Stimulated activated CD4-positive, alpha-beta T cell treated with anti-CD3 and anti-CD28 coated beads, Interleukin-4, amount 100 ng/mL, for 1 hour (primary cell): ENCODE results near the gene HSF5.
"Not testable (repeated sequence)": the region's sequence is repeated elsewhere in the genome, so short reads cannot be mapped to it uniquely, and the experiment has no call there.

ENCODE experiments used
- DNase-seq: peaks from one replicate; pipeline ENCODE4 v3.0.0-alpha.2; 2020

The HSF5 gene

DNA sequence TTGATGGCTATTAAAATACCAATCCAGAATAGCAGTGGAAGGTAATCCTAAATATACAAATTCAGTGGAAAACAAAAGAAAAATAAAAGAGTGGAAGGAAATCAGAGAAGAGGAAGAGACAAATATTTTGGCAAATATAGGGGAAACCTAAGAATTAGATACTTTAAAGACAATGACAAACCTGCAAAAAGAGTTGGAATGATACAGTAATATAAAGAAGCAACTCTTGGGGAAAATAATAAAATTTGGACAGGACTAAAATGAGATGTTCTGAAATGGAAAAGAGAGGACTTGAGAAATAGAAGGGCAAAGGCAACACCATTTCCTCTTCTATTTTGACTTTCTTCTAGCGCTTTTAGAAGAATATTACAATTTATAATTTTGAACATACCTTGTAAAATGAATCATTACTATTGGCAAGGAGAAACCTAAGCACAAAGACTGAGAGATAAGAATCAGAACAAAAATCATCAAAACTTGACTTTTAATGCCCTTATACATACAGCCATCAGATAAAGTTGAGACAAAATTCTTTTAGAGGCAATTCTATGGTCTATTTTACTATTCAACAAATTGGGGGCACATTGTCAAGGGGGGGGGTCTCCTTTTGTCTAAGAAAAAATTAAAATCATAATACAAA lies 76.0 kb downstream of the HSF5 start:
- no peak for DNase-seq

DNA sequence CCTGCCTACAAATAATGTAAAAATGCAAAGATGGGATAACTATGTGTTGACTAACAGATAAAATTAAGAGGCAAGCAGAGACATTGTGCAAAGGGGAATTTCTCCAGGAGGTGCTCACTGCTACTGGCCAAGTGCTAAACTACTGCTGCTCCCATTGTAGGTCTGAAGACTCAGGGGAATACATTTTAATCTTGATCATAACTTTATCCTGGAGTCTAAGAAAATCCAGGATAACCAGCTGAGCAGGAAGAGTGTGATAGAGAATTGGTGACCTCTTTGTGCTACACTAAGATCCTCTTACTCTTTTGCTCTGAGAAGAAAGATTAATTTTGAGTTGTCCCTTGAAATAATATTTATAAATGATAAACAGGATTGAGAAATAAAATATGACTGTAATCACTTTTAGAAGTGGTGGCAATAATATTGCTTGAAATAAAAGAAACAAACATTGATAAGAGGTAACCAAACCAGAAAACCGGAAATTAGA lies 76.8 kb downstream of the HSF5 start:
- DNase-seq, result no peak

DNA sequence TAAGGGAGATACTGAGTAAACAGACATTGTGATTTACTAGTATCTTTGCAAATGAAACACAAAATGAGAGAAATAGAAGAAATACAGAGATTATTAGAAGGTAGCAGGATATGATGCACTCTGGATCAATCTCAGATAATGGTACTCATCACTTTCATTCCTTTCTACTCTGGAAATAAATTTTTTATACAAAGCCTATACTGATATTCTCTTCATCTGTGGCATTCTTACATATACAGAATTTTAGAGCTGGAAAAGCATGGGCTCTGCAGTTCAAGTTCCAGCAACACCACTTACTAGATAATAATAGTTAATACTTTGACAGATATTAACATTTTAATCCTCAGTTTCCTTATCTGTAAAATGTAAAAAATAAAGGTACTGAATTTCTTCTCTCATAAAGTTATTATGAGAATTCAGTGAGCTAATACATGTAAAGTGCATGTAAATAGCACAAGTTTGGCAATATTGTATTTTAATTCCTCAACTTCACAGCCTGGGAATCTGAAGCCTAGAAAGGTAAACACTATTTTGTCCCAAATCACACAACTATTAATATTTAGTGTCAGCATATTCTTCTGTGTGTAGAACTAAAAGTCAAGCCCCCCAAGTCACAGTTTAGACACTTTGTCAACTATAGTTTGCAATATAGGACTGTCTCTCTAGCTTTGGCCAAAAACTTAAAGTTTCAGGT lies 77.3 kb downstream of the HSF5 start:
- DNase-seq, result no peak

DNA sequence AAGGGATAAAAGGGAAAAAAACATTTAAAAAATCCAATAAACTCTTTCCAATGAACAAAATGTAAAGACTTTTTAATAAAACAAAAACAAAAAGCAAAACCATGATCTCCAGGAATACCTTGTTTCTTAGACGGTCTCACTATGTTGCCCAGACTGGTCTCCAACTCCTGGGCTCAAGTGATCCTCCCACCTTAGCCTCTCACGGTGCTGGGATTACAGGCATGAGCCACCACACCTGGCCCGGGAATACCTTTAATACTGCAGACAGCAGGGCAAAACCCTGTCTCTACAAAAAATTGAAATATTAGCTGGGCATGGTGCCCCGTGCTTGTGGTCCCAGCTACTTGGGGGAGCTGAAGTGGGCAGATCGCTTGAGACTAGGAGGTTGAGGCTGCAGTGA lies 78.8 kb downstream of the HSF5 start:
- DNase-seq, result no peak

DNA sequence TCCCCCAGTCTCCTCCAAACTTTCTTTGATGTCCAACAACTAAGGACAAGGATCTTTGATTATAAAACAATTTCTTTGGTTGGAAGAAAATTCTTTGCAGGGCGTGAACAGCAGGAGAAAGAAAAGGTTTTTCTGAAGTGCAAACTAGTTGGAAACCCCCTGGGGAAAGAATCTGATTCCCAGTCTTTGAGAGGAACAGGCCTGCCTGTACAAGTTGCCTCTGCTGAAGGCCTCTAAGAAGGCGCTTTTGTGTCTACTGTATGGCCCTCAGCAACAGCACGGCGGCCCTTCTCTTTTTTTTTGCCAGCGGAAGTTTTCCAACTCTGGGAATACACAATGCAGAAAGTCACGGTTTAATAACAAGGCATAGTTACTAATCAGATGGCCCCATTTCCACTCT lies 84.9 kb downstream of the HSF5 start:
- no peak for DNase-seq

DNA sequence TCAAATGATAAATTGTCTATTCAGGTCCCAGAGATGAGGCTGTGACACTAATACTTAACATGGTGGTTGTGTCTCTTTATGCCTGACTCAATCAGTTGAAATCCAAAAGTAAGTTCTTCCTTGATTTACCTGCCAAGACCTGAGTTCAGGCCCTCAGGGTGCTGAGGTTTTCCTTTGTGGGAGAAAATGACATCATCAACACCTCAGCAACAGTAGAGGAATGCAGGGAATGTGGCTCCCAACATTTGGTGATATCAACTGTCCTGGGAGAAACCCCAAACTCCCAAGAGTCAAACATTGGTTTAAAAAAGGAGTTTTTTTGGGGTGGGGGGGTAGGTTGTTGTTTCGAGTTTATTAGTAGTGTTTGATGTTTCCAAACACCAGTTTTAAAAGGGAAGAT lies 85.5 kb downstream of the HSF5 start:
- DNase-seq, result no peak

DNA sequence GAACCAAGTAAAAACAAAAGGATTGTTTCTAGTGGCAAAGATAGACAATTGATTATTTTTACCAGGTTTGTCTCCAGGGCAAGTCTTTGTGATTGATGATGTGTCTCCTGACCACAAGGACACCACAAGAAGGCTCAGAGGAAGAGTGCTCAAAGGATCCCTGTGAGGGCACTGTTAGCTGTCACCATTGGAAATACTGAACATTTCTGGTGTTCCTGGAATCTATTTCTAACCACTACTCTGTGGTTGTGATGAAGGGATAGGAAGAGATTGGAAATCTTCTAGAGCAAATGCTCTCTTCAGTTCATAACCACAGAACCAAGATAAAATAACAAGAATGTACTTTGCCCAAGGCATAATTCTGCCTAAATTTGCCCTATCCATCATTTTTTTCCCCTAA lies 86.2 kb downstream of the HSF5 start:
- DNase-seq, result no peak

DNA sequence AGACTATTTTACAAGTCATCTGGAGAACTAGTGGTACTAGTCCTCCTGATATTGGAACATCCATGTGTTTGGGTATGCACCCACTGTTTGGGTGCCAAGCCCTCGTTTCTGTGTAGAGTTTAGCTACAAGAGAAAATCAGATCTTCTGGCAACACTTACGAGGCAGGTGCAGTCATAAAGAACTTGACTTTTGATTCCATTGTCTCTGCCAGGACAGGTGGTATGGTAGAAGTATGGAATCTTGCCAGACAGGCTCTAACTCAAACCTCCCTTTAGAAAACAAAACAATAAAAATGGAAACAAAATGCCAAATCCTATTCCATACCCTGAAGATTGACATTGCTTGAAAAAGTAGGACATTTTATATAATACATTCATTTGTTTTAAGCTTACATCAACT lies 86.9 kb downstream of the HSF5 start:
- DNase-seq, result no peak

DNA sequence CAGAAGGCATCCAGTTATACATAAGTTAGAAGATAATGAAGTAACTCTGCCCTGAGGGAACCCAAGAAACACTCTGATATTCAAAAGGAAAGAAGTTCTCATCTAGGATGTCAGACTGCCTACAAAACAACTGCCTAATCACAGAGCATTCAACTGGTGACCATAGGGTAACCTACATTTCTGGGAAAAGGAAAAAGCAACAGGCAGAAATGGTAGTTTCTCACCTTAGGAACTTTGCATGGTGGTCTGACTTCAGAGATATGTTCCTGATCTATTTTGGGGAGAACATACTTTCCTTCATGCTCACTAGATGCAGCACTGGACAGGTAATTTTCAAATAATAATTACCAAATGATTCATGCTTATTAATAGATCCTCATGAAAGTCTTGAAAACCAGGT lies 87.4 kb downstream of the HSF5 start:
- DNase-seq, result no peak

DNA sequence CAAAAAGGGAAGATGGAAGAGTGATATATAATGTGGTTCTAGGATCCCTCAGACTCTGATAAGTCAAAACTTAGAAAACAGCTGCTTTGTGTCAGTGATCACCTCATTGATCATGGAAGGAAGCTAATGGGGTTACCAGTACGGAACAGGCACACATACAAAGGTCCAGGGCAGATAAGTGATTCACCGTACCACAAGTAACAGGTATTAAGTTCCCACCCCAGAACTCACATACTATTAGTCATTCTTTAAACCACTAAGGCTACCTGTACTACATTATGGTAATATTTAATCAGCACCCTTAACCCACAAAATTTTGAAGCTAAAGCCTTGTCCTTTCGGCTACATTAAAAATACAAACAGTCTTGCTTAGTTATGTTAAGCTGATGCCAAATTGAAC lies 88.2 kb downstream of the HSF5 start:
- DNase-seq, result no peak

DNA sequence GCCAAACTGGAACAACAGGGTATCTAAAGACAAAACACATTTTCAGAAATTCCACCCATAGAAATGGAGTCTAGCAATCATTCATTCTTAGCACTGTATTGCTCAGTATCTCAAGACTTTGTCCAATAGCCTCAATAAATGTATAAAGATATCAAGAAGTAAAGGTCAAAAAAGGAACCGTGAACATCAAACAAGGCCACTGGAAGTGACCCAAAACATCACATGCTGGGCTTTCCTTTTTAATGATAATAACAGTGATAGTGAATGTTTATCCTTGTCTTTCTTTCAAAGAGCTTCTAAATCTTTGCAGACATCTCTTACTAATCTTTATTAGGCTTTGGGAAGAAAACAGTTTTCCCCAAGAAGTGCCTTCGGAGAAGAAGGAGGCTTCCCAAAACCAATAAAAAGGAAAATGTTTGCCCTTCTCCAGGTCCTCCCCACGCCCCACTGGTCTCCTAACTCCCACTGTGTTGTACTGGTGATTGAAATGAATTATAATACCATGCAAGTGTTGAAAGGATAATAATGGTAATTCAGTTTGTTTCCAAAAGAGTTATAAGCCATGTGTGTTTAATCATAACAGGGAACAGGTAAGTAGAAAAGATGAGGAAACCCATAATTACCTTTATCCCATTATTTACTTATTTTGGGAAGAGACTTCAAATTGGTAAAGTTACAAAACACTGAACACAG lies 89.5 kb downstream of the HSF5 start:
- DNase-seq, result no peak

DNA sequence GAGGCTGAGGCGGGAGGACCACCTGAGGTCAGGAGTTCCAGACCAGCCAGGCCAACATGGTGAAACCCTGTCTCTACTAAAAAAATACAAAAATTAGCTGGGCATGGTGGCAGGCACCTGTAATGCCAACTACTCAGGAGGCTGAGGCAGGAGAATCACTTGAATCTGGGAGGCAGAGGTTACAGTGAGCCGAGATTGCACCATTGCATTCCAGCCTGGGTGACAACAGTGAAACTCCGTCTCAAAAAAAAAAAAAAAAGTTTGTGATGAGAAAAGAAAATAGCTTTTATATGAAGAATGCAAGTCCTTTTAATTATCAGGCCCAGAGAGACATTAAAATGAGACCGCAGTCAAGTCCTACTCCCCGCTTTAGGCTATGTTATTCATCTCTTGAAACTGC lies 90.8 kb downstream of the HSF5 start:
- not testable (repeated sequence) for DNase-seq

DNA sequence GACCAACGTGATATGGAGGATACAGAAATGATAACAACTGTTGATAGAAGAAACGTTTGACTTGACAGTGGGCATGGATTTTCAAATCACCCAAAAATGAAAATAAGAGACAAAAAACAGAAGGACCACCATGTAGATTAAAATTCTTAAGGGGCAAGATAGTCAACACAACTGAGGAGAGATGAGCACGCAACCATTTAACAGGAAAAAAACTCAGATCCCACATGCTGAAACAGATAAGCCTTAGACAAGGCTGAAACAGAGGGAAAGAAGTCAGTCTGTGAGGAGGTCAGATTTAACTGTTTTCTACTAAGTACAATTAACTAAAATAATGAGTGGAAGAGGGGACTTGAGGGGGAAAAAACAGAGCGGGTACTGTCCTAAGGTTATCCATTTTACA lies 92.0 kb downstream of the HSF5 start:
- no peak for DNase-seq

DNA sequence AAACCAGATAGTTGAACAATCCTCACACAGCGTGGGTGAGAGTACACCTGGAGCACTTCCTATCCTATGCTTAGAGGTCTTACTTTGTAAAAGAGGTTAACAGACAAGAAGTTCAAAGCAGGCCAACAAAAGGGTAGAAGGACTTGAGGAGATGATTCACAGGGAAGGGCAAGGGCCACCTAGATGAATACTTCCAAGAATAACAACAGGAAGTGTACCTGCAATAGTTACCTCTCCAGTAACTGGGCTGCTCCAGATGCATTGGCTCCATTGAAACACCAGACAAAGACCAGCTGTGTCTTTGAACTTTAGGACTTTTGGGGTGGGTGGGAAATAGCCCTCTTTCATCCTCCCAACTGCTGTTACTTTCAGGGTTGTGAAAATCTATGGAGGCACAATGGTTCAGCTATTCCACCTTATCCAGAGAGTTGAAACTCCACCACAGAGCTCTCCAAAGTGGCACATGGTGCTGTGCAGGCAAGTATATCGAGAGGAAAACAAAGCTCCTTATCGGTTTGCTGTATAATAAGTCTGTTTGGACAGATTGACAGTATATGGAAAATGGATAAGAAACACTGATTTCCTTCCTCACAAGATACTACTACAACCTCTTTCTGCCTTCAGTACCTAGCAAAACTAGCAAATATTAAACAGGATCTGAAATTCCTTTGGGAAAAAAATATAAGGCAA lies 93.5 kb downstream of the HSF5 start:
- no peak for DNase-seq

DNA sequence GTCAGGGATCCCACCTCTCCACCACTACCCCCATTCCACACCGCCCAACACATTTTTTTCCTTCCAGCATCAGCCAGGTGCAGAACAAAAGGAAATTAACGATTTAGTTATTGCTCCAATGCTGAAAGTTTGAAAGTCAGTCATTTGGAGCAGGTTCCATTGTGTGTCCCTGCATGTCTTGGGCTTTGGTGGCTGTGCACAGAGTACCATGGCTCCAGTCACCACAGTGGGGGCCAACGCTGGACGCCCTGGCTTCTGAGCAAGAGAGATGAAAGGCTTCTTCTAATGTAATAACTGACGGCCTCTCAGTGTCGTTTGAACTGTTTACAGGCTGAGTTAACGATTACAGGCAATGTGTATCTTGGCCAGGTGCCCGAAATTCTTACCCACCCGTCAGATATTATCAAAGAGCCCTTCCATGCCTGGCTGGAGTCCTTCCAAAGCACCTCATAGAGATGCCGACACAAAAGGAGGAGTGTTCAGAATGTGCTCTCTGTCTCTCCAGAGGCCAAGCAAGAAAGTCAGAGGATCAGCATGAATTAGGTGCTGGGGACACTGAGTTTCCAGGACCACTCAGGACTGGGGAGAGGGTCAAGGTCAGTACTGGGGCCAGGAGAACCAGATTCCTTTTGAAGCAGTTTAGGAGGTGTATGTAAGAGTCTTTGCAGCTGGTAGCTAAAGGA lies 96.8 kb downstream of the HSF5 start:
- no peak for DNase-seq

DNA sequence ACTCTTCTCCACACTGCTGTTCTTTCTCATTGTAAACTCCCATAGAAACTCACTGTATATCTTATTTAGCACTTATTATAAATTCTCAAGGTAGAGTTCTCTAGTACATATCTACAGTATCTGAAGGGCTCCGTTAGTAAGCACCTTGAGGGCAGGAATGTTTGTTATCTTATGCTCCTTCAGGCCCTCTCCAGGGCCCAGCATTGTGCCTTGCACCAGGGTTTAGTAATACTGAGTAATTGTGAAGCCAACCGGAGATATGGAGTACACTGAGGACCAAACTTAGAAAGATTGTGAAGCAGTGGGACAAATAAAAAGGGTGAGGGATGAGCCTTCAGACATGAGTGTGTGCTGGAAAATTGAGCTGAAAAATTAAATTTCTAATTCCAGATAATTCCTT lies 97.3 kb downstream of the HSF5 start:
- DNase-seq, result no peak

DNA sequence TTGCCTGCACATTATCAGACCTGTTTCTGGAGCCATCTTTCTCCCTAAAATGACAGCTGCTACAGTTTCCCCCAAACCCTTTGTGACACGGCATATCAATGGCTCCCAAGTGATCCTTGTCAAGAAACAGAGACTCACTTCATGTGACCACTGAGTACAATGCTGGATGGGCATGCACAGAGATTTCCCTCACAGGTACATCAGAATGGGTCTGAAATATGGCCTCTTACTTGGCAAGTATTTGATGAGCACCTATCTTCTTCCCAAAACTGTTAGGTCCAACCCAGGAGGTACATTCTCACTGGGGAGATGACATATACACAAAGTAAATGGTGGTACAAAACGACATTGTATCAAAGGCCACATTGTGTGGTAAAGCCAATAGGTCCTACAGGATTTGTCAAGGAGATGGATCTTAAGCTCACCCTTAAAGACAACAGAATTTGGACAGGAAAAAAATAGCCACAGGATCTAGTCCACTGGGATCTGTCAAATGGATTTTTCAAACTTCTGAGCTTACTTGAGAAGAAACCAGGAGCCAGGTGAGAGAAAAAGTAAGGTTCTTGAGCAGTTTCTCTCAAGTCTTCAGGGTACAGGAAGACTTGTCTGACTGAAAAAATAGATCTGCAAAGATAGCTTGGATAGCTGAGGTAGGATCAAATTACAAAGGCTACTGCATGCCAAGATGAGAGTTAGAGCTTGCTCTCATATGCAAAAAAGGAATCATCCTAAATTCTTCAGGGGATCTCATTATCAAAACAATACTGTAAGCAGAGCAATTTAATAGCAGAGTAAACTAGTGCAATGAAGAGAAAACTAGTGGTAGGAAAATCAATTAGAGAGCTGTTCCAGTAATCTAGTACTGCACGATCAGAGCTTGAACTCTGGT lies 99.7 kb downstream of the HSF5 start:
- no peak for DNase-seq

DNA sequence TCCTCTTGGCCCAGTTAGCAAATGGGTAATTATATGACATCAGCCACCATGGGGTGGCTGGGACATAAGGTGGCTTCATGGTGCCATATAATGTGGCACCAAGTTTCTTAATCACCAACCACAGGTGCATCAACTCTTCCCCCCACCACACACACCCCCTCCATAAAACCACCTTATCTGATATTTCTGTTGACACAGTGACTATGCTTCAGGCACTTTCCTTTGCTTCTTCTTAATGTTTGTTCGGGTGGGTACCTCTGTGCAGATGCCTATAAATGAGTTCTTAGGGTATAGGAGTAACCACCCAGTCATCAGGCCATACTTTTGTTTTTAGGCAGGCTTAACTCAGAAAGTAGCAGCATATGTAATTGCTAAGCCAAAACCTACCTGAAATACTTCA lies 100.4 kb downstream of the HSF5 start:
- DNase-seq, result no peak

DNA sequence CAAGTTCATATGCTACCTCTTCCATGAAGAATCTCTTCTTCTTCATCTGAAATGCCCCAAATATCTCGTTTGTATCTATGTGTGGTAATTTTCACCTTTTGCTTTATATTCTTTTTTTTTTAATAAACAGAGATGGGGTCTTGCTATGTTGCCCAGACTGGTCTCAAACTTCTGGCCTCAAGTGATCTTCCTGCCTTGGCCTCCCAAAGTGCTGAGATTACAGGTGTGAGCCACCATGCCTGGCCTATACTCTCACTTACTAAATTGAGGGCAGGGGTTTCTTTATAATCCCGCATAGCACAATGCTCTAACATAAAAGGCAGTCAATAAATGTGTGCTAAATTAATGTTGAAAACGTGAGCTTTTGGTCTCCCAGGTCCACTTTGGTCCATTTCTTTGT lies 101.5 kb downstream of the HSF5 start:
- DNase-seq, result no peak

DNA sequence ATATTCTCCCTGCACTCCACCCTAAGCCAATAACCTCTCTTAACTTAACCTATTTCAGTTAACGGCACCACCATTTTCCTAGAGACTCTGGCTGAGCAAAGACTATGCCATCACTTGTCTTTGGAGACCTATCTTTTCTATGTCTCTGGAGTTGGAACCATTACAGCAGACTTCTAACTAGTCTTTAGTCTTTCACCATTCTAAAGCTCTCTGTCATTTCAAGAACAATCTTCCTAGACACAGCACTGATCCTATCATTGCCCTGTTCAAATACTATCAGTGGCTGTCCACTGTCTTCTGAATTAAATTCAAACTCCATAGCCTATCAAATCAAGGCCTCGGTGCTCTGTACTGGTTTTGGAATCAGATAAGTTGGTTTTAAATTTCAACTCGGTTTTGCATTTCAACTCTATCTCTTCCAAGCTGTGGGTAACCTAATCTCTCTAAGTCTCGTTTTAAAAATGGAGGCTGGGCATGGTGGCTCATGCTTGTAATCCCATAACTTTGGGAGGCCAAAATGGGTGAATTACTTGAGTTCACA lies 102.8 kb downstream of the HSF5 start:
- no peak for DNase-seq

DNA sequence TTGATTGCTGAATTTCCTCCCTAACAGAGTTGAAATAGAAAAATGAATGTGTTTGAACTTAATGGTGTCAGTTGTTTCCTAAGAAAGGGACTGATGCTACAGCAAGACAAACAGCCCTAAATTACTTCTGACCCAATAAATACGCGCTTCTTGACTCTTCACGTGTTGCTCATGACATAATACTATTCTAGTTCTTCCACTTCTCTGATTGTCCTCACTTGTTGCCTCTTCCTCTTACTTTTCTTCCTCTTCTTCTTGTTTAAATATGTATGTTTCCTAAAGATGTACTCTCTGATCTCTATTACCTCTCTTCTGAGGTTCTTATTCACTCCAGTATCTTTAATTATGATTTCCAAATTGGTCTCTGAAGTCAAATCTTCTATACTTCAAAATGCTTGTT lies 103.3 kb downstream of the HSF5 start:
- no peak for DNase-seq
